Liver (tissue), 9 donors: ENCODE measurements around the gene TSPAN12. TPM values are rescaled to one million over a fixed set of nuclear protein-coding genes. Genes with fewer than 3 reads are reported as not detected.

Experiments used
- DNase-seq: peaks from one replicate; pipeline ENCODE4 v3.0.0-alpha.2; 2017; ENCODE audit warnings: low spot score
- H3K27ac ChIP-seq, 2 donors: one replicate each; pipeline ENCODE4 v1.7.0; 2013; ENCODE audit warnings: inconsistent platforms in 2 of 2, low read length in 2 of 2, control low read depth in 1 of 2, low read depth in 1 of 2, mild to moderate bottlenecking in 1 of 2
- H3K27me3 ChIP-seq, 4 donors: one replicate each; pipeline versions ENCODE4 v1.6.1 to v1.7.0; 2013; ENCODE audit warnings: low read length in 3 of 4, inconsistent platforms in 1 of 4, mild to moderate bottlenecking in 1 of 4, moderate library complexity in 1 of 4; ENCODE audit not compliant: control insufficient read depth in 4 of 4, insufficient read depth in 4 of 4
- H3K36me3 ChIP-seq, 4 donors: one replicate each; pipeline versions ENCODE4 v1.6.1 to v1.7.0; 2013; ENCODE audit warnings: low read length in 3 of 4, mild to moderate bottlenecking in 3 of 4, low read depth in 1 of 4, moderate library complexity in 1 of 4; ENCODE audit not compliant: control insufficient read depth in 4 of 4, insufficient read depth in 3 of 4
- H3K4me1 ChIP-seq, 4 donors: one replicate each; pipeline versions ENCODE4 v1.6.1 to v1.7.0; 2013; ENCODE audit warnings: low read length in 3 of 4, mild to moderate bottlenecking in 3 of 4, moderate library complexity in 1 of 4; ENCODE audit not compliant: control insufficient read depth in 4 of 4, insufficient read depth in 4 of 4
- H3K4me3 ChIP-seq, 3 donors: one replicate each; pipeline versions ENCODE4 v1.6.1 to v1.7.0; 2013; ENCODE audit warnings: low read length in 3 of 3, control low read depth in 1 of 3, low read depth in 1 of 3, mild to moderate bottlenecking in 1 of 3
- H3K9ac ChIP-seq, 2 donors: one replicate each; pipeline ENCODE4 v1.7.0; 2013; ENCODE audit warnings: low read length in 2 of 2, mild to moderate bottlenecking in 2 of 2, moderate library complexity in 2 of 2, control low read depth in 1 of 2, low read depth in 1 of 2
- H3K9me3 ChIP-seq, 4 donors: one replicate each; pipeline versions ENCODE4 v1.6.1 to v1.7.0; 2013; ENCODE audit warnings: low read length in 3 of 4; ENCODE audit not compliant: control insufficient read depth in 4 of 4
- ATF3 ChIP-seq: IDR thresholded peaks from 2 replicates; pipeline ENCODE4 v1.6.1; 2016; ENCODE audit warnings: antibody characterized with exemption
- CTCF ChIP-seq: fragments of 150-350 bp; IDR thresholded peaks from 2 replicates; pipeline ENCODE4 v1.5.1; 2017; ENCODE audit warnings: improper control_type of control experiment, low read depth, low read length; ENCODE audit not compliant: missing input control
- EGR1 ChIP-seq, 2 donors: IDR thresholded peaks; 2 replicates each; pipeline ENCODE4 v1.6.1; 2016 to 2018; ENCODE audit warnings: antibody characterized with exemption in 2 of 2, low read depth in 2 of 2
- FOXA1 ChIP-seq: IDR thresholded peaks from 2 replicates; pipeline ENCODE4 v1.6.1; 2016; ENCODE audit warnings: antibody characterized with exemption
- FOXA2 ChIP-seq: IDR thresholded peaks from 2 replicates; pipeline ENCODE4 v1.6.1; 2016; ENCODE audit warnings: antibody characterized with exemption
- GABPA ChIP-seq, 2 donors: IDR thresholded peaks in 1 of 2; conservative IDR thresholded peaks in 1 of 2; 2 replicates each; pipeline ENCODE4 v1.6.1; 2016; ENCODE audit warnings: antibody characterized with exemption in 2 of 2, mild to moderate bottlenecking in 1 of 2, moderate library complexity in 1 of 2
- HNF4A ChIP-seq, 2 donors: conservative IDR thresholded peaks; 2 replicates each; pipeline ENCODE4 v1.6.1; 2016; ENCODE audit warnings: antibody characterized with exemption in 2 of 2, mild to moderate bottlenecking in 2 of 2
- HNF4G ChIP-seq: IDR thresholded peaks from 2 replicates; pipeline ENCODE4 v1.6.1; 2016; ENCODE audit warnings: antibody characterized with exemption
- JUND ChIP-seq, 2 donors: IDR thresholded peaks; 2 replicates each; pipeline ENCODE4 v1.6.1; 2016; ENCODE audit warnings: antibody characterized with exemption in 2 of 2
- NR2F2 ChIP-seq: IDR thresholded peaks from 2 replicates; pipeline ENCODE4 v1.6.1; 2016; ENCODE audit warnings: antibody characterized with exemption
- RAD21 ChIP-seq, 2 donors: IDR thresholded peaks; 2 replicates each; pipeline ENCODE4 v1.6.1; 2016; ENCODE audit warnings: antibody characterized with exemption in 2 of 2, mild to moderate bottlenecking in 2 of 2
- RXRA ChIP-seq, 2 donors: IDR thresholded peaks; 2 replicates each; pipeline ENCODE4 v1.6.1; 2017 to 2018; ENCODE audit warnings: antibody characterized with exemption in 2 of 2, mild to moderate bottlenecking in 1 of 2
- SP1 ChIP-seq: IDR thresholded peaks from 2 replicates; pipeline ENCODE4 v1.6.1; 2018; ENCODE audit warnings: antibody characterized with exemption, mild to moderate bottlenecking
- TAF1 ChIP-seq: conservative IDR thresholded peaks from 2 replicates; pipeline ENCODE4 v1.6.1; 2016; ENCODE audit warnings: antibody characterized with exemption, mild to moderate bottlenecking
- YY1 ChIP-seq: IDR thresholded peaks from 2 replicates; pipeline ENCODE4 v1.6.1; 2016; ENCODE audit warnings: antibody characterized with exemption, mild to moderate bottlenecking
- WGBS: extraction: QIAGEN DNeasy Blood & Tissue Kit; methylation state at CpG from one replicate; pipeline ENCODE4 v1.1.7; 2013; 5-methylcytosine and 5-hydroxymethylcytosine counted together
- polyA plus RNA-seq, 2 donors: library from polyadenylated mRNA; stranded (reverse) in 1 of 2; unstranded in 1 of 2; fragments of 200-250 nt in 1 of 2; fragments of >200 nt in 1 of 2; fragmentation: Nextera tagmentation in 1 of 2; extraction: Ambion mirVana in 1 of 2; gene quantifications; one replicate each; pipeline versions ENCODE4 v1.2.1 to v1.2.3, GENCODE V29; 2013 to 2015
- total RNA-seq, 2 donors: library from RNA; depleted of rRNA; stranded (reverse); fragments of >200 nt; gene quantifications; one replicate each; pipeline ENCODE4 v1.2.3, GENCODE V29; 2014
- TF ChIP-seq, protein P1 (sequence below): IDR thresholded peaks from 2 replicates; pipeline ENCODE4 v1.6.1; 2016; ENCODE audit warnings: antibody characterized with exemption, mild to moderate bottlenecking
- TF ChIP-seq, protein P2 (sequence below): IDR thresholded peaks from 2 replicates; pipeline ENCODE4 v1.6.1; 2016; ENCODE audit warnings: antibody characterized with exemption
- TF ChIP-seq, protein P3 (sequence below): IDR thresholded peaks from 2 replicates; pipeline ENCODE4 v1.6.1; 2016; ENCODE audit warnings: antibody characterized with exemption
- donor health status: healthy.
- donor health status: healthy.
- donor health status: healthy.
- donor health status: healthy.
- donor health status: healthy.

The TSPAN12 gene
- 10 to 100 TPM; 16.6 to 21.5 TPM for total RNA-seq
- polyA plus RNA-seq: 10 to 100 TPM; 10.6 to 13.1 TPM

- Histone ChIP-seq H3K9me3 (no peaks in the 10 kb centered on the region), H3K9ac (peak within 1 kb of the TSS in 1 of 2 donors; percentile 96), H3K4me3 (peak within 1 kb of the TSS; percentile 76 to 91 (median 78)), H3K36me3 (no peaks in the 10 kb centered on the region), H3K4me1 (peaks cover 2 to 21% (median 12%) of the 10 kb centered on the region in 4 donors), H3K27ac (peak within 1 kb of the TSS; percentile 91 to 96), H3K27me3 (no peaks in the 10 kb centered on the region)
- TF ChIP-seq, protein P1, sequence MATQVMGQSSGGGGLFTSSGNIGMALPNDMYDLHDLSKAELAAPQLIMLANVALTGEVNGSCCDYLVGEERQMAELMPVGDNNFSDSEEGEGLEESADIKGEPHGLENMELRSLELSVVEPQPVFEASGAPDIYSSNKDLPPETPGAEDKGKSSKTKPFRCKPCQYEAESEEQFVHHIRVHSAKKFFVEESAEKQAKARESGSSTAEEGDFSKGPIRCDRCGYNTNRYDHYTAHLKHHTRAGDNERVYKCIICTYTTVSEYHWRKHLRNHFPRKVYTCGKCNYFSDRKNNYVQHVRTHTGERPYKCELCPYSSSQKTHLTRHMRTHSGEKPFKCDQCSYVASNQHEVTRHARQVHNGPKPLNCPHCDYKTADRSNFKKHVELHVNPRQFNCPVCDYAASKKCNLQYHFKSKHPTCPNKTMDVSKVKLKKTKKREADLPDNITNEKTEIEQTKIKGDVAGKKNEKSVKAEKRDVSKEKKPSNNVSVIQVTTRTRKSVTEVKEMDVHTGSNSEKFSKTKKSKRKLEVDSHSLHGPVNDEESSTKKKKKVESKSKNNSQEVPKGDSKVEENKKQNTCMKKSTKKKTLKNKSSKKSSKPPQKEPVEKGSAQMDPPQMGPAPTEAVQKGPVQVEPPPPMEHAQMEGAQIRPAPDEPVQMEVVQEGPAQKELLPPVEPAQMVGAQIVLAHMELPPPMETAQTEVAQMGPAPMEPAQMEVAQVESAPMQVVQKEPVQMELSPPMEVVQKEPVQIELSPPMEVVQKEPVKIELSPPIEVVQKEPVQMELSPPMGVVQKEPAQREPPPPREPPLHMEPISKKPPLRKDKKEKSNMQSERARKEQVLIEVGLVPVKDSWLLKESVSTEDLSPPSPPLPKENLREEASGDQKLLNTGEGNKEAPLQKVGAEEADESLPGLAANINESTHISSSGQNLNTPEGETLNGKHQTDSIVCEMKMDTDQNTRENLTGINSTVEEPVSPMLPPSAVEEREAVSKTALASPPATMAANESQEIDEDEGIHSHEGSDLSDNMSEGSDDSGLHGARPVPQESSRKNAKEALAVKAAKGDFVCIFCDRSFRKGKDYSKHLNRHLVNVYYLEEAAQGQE: peak; percentile 49
- no peak for TF ChIP-seq FOXA2
- TF ChIP-seq NR2F2: peak; percentile 15
- TF ChIP-seq, protein P2, sequence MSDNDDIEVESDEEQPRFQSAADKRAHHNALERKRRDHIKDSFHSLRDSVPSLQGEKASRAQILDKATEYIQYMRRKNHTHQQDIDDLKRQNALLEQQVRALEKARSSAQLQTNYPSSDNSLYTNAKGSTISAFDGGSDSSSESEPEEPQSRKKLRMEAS: peak; percentile 69
- no peak for TF ChIP-seq HNF4G
- no peak for TF ChIP-seq EGR1 (IDR thresholded peaks at IDR 0.05; ENCODE audit: low read depth in 2 of 2)
- TF ChIP-seq, protein P3, sequence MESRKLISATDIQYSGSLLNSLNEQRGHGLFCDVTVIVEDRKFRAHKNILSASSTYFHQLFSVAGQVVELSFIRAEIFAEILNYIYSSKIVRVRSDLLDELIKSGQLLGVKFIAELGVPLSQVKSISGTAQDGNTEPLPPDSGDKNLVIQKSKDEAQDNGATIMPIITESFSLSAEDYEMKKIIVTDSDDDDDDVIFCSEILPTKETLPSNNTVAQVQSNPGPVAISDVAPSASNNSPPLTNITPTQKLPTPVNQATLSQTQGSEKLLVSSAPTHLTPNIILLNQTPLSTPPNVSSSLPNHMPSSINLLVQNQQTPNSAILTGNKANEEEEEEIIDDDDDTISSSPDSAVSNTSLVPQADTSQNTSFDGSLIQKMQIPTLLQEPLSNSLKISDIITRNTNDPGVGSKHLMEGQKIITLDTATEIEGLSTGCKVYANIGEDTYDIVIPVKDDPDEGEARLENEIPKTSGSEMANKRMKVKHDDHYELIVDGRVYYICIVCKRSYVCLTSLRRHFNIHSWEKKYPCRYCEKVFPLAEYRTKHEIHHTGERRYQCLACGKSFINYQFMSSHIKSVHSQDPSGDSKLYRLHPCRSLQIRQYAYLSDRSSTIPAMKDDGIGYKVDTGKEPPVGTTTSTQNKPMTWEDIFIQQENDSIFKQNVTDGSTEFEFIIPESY: no peak
- peak; percentile 82 for TF ChIP-seq TAF1
- no peak for TF ChIP-seq ATF3
- peak; percentile 47 for TF ChIP-seq SP1
- peak in 1 of 2 donors; percentile 7 for TF ChIP-seq JUND (IDR thresholded peaks at IDR 0.05)
- TF ChIP-seq FOXA1: no peak
- peak; percentile 61 for TF ChIP-seq CTCF
- TF ChIP-seq HNF4A (conservative IDR thresholded peaks at IDR 0.05): peak; percentile 17 to 59
- TF ChIP-seq YY1: peak; percentile 87
- peak in 1 of 2 donors; percentile 33 for TF ChIP-seq RXRA (IDR thresholded peaks at IDR 0.05)
- no peak for TF ChIP-seq GABPA (IDR thresholded peaks at IDR 0.05 in 1 of 2, conservative IDR thresholded peaks at IDR 0.05 in 1 of 2)
- peak; percentile 32 to 46 for TF ChIP-seq RAD21 (IDR thresholded peaks at IDR 0.05)
- WGBS: under 1% methylated on average over 71 of the region's 71 CpGs
- DNase-seq: peak; percentile 68
Observed at GRCh38 chr7:120857588-120858573, at the start of gene TSPAN12. TSS of gene TSPAN12 (minus strand) at chr7:120858144. CDS start at chr7:120856763, 1,381 bp downstream.
